GM12878 (cell line): Measurements from ENCODE around the gene SLC13A4. TPM values are rescaled to one million over a fixed set of nuclear protein-coding genes. Genes with fewer than 3 reads are reported as not detected.

Experiments
- ATAC-seq: fragments of 200-7000 bp; cut with Tn5 transposase; 3 replicates; pipeline ENCODE4 v1.9.1; 2020; ENCODE audit warnings: mild to moderate bottlenecking, moderate library complexity
- BruUV-seq: library from RNA; stranded (reverse); fragments of 400-500 nt; replicated peaks from 2 replicates; lab custom pipeline; 2021; lab: Mats Ljungman, UMichigan
- CTCF ChIA-PET: fragments of 300-600 bp; sonication (Branson Sonifier 250); formaldehyde crosslinking; extraction: SDS; loops from one replicate; lab custom pipeline; 2021; ENCODE audit warnings: inconsistent platforms; lab: Yijun Ruan, JAX
- POLR2A ChIA-PET: fragments of 350-600 bp; formaldehyde crosslinking; extraction: SDS; loops from one replicate; lab custom pipeline; 2021; ENCODE audit warnings: inconsistent platforms; lab: Charles Lee
- RAD21 ChIA-PET: fragments of 300-600 bp; sonication (Branson Sonifier 250); formaldehyde crosslinking; loops from one replicate; lab custom pipeline; 2023; ENCODE audit warnings: antibody characterized with exemption; ENCODE audit not compliant: unreplicated experiment; lab: Charles Lee
- SMC1A ChIA-PET: fragments of 300-600 bp; sonication (Branson Sonifier 250); formaldehyde crosslinking; loops from one replicate; lab custom pipeline; 2023; ENCODE audit not compliant: unreplicated experiment, uncharacterized antibody; lab: Charles Lee
- DNase-seq: peaks from one replicate; pipeline ENCODE4 v3.0.0-alpha.2; 2011; ENCODE audit warnings: low read depth, low spot score
- FAIRE-seq: peaks from 3 replicates; lab custom pipeline; 2011; peaks lifted over from hg19 to GRCh38; lab: Jason Lieb, UNC
- H2AFZ ChIP-seq: 2 replicates; pipeline ENCODE4 v1.6.0; 2011; ENCODE audit warnings: low read depth, low read length, control low read depth; ENCODE audit not compliant: control insufficient read depth
- H3K27ac ChIP-seq: 2 replicates; pipeline ENCODE4 v1.5.1; 2011; ENCODE audit warnings: control low read depth; ENCODE audit not compliant: control insufficient read depth, insufficient read depth
- H3K27me3 ChIP-seq, 2 experiments: replicated peaks in 1 of 2; 2 replicates each; pipeline versions ENCODE4 v1.6.0 to v1.6.1; 2011; ENCODE audit warnings: low read length in 1 of 2; ENCODE audit not compliant: control insufficient read depth in 2 of 2, insufficient read depth in 2 of 2
- H3K36me3 ChIP-seq, 2 experiments: 2 replicates each; pipeline ENCODE4 v1.5.1; 2011; ENCODE audit warnings: low read length in 1 of 2; ENCODE audit not compliant: control insufficient read depth in 2 of 2, insufficient read depth in 2 of 2
- H3K4me1 ChIP-seq: 2 replicates; pipeline ENCODE4 v1.6.1; 2011; ENCODE audit warnings: mild to moderate bottlenecking, low read length, moderate library complexity, mixed read lengths; ENCODE audit not compliant: control insufficient read depth, insufficient read depth
- H3K4me2 ChIP-seq: 2 replicates; pipeline ENCODE4 v1.6.0; 2011; ENCODE audit warnings: control low read depth; ENCODE audit not compliant: control insufficient read depth, insufficient read depth
- H3K4me3 ChIP-seq: fragments of 200-600 bp; sonication (generic); 2 replicates; pipeline ENCODE4 v1.5.1; 2016
- H3K79me2 ChIP-seq: 2 replicates; pipeline ENCODE4 v1.6.0; 2011; ENCODE audit warnings: low read length; ENCODE audit not compliant: control insufficient read depth, insufficient read depth
- H3K9ac ChIP-seq: 2 replicates; pipeline ENCODE4 v1.8.0; 2011; ENCODE audit warnings: low read length, control low read depth, mixed read lengths; ENCODE audit not compliant: control insufficient read depth, insufficient read depth
- H3K9me3 ChIP-seq: replicated peaks from 3 replicates; pipeline ENCODE4 v1.5.1; 2011; ENCODE audit warnings: mild to moderate bottlenecking, low read length; ENCODE audit not compliant: control insufficient read depth, insufficient read depth
- H4K20me1 ChIP-seq: 2 replicates; pipeline ENCODE4 v1.6.0; 2011; ENCODE audit not compliant: control insufficient read depth, insufficient read depth
- PML ChIP-seq: IDR thresholded peaks from 2 replicates; pipeline ENCODE4 v1.6.1; 2012; ENCODE audit warnings: low read length, inconsistent platforms
- RFX5 ChIP-seq: IDR thresholded peaks from 2 replicates; pipeline ENCODE4 v1.6.1; 2011; ENCODE audit warnings: low read depth, low read length, improper control_type of control experiment
- SIN3A ChIP-seq: IDR thresholded peaks from 2 replicates; pipeline ENCODE4 v1.6.1; 2012; ENCODE audit warnings: low read depth, low read length, improper control_type of control experiment
- SMAD1 ChIP-seq: fragments of 450-650 bp; IDR thresholded peaks from 2 replicates; pipeline ENCODE4 v1.6.1; 2018; ENCODE audit warnings: mild to moderate bottlenecking, low read depth; ENCODE audit not compliant: partially characterized antibody
- USF1 ChIP-seq: IDR thresholded peaks from 2 replicates; pipeline ENCODE4 v1.6.1; 2011; ENCODE audit warnings: borderline replicate concordance, low read depth, mild to moderate bottlenecking, moderate library complexity, mixed read lengths, low read length; ENCODE audit not compliant: insufficient read depth; ENCODE audit errors: extremely low read length
- ZNF217 ChIP-seq: fragments of 450-650 bp; IDR thresholded peaks from 2 replicates; pipeline ENCODE4 v1.6.1; 2017; ENCODE audit warnings: antibody characterized with exemption, mild to moderate bottlenecking
- WGBS: methylation state at CpG from one replicate; pipeline ENCODE4 v1.1.6; 2016; ENCODE audit warnings: low lambda C conversion rate; ENCODE audit not compliant: insufficient replicate concordance, insufficient coverage; ENCODE audit errors: missing lambda C conversion rate; 5-methylcytosine and 5-hydroxymethylcytosine counted together
- in situ Hi-C: fragments of 300-500 bp; cut with MboI; formaldehyde crosslinking; loops from 9 replicates; pipeline ENCODE4 v1.14.3; 2018; ENCODE audit warnings: mixed read lengths
- intact Hi-C: fragments of 100-400 bp; cut with micrococcal nuclease; formaldehyde crosslinking; loops from one replicate; pipeline ENCODE4 v1.14.2; 2022; ENCODE audit not compliant: unreplicated experiment
- polyA plus RNA-seq, 11 experiments: library from polyadenylated mRNA; depleted of rRNA in 4 of 11; unstranded in 6 of 11; stranded (reverse) in 5 of 11; fragments of >200 nt; fragmentation: Nextera tagmentation in 4 of 11; fragmentation: Illumina TruSeq in 1 of 11; extraction: Ambion mirVana in 4 of 11; extraction: Trizol in 1 of 11; gene quantifications; 1 replicate in 1 of 11; 2 replicates in 10 of 11; pipeline versions ENCODE4 v1.2.1 to v1.2.3, GENCODE V29; 2011 to 2016; ENCODE audit warnings: inconsistent platforms in 2 of 11, missing spikeins in 2 of 11, low read depth in 1 of 11
- total RNA-seq, 4 experiments: library from RNA; depleted of rRNA in 3 of 4; stranded (reverse); fragments of >200 nt in 3 of 4; fragmentation: Illumina TruSeq in 1 of 4; extraction: Trizol in 1 of 4; gene quantifications; 2 replicates each; pipeline versions ENCODE4 v1.2.1 to v1.2.3, GENCODE V29; 2013 to 2021
- TF ChIP-seq, protein P1 (sequence below): fragments of 450-650 bp; IDR thresholded peaks from 2 replicates; pipeline ENCODE4 v1.6.1; 2016; ENCODE audit warnings: mild to moderate bottlenecking

Gene SLC13A4
- total and polyA plus RNA-seq, 10 of the 15 experiments (the other 5 are each of a cell fraction or from before 2014, with no cell fraction given), result 0.14 to 0.23 (median 0.20) TPM; not detected in 7

- ChIA-PET CTCF (interaction anchor here (0.8 kb wide), 1 partner anchor 38 kb away, joined by 3 read pairs; no protein-coding TSS in a partner anchor), POLR2A (no interaction called here), RAD21 (no interaction called here), SMC1A (interaction anchor here (1.0 kb wide), 1 partner anchor 8 kb away, joined by 5 read pairs; no protein-coding TSS in a partner anchor)
- in situ Hi-C loops, result no loop called here
- Histone ChIP-seq H3K4me1 (no peaks in the 10 kb centered on the region), H3K9ac (no peak overlapping the region), H3K27ac (no peak overlapping the region), H3K36me3 (peaks cover 0 to 12% of the 10 kb centered on the region in 2 experiments; a peak in 2 of 4 replicates)
- no peak for ATAC-seq
- WGBS, result 95% methylated on average over 4 of the region's 4 CpGs
- no peak for TF ChIP-seq ZNF217
- TF ChIP-seq, protein P1, sequence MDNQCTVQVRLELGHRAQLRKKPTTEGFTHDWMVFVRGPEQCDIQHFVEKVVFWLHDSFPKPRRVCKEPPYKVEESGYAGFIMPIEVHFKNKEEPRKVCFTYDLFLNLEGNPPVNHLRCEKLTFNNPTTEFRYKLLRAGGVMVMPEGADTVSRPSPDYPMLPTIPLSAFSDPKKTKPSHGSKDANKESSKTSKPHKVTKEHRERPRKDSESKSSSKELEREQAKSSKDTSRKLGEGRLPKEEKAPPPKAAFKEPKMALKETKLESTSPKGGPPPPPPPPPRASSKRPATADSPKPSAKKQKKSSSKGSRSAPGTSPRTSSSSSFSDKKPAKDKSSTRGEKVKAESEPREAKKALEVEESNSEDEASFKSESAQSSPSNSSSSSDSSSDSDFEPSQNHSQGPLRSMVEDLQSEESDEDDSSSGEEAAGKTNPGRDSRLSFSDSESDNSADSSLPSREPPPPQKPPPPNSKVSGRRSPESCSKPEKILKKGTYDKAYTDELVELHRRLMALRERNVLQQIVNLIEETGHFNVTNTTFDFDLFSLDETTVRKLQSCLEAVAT, result no peak
- no peak for TF ChIP-seq RFX5
- no peak for TF ChIP-seq SIN3A
- no peak for TF ChIP-seq USF1
- no peak for TF ChIP-seq SMAD1
- no peak for TF ChIP-seq PML
- TF ChIP-seq, all 136 proteins: peak for 0
- H3K4me3 ChIP-seq, result no peak overlapping the region
- H3K79me2 ChIP-seq, result no peaks in the 10 kb centered on the region
- no peak for FAIRE-seq
- H3K9me3 ChIP-seq, result no peaks in the 10 kb centered on the region
- no peak overlapping the region for H2AFZ ChIP-seq
- BruUV-seq, result no TSS peak
- H3K27me3 ChIP-seq, result no peaks in the 10 kb centered on the region
- H4K20me1 ChIP-seq, result no peaks in the 10 kb centered on the region
- no peak overlapping the region for H3K4me2 ChIP-seq
- intact Hi-C loops, result no loop called here
- DNase-seq, result no peak
Observed at GRCh38 chr7:135678612-135679575, 49.1 kb downstream of the SLC13A4 start.
